ENCODE data around the gene PLCD1. TPM values are rescaled to one million over a fixed set of nuclear protein-coding genes. Genes with fewer than 3 reads are reported as not detected.

PLCD1 gene
- total and polyA plus RNA-seq, 8 donors, result 33.3 to 54.3 (median 44.6) TPM

- Histone ChIP-seq H3K4me3 (no peak overlapping the region), H3K9me3 (peaks cover 0 to 6% of the 10 kb centered on the region in 2 donors), H3K36me3 (peaks cover 0 to 64% of the 10 kb centered on the region in 2 donors), H3K27me3 (no peaks in the 10 kb centered on the region), H3K4me1 (no peaks in the 10 kb centered on the region), H3K27ac (no peak overlapping the region)
- DNase-seq (peak in 1 of 4 donors; percentile 37), ATAC-seq (no peak)
- intact Hi-C loops (cut with DNase I), result no loop called here
- TF ChIP-seq CTCF (IDR thresholded peaks at IDR 0.05), result no peak
Observed at GRCh38 chr3:38016410-38016809, 13.0 kb downstream of the PLCD1 start.

- Histone ChIP-seq H3K36me3 (peaks cover 0 to 68% of the 10 kb centered on the region in 2 donors), H3K4me3 (no peak overlapping the region), H3K9me3 (peaks cover 0 to 6% of the 10 kb centered on the region in 2 donors), H3K27me3 (no peaks in the 10 kb centered on the region), H3K4me1 (no peaks in the 10 kb centered on the region), H3K27ac (no peak overlapping the region)
- no peak for TF ChIP-seq CTCF (IDR thresholded peaks at IDR 0.05)
- no peak for DNase-seq
- intact Hi-C loops (cut with DNase I), result no loop called here
- ATAC-seq, result no peak
Observed at GRCh38 chr3:38015984-38016383, 13.5 kb downstream of the PLCD1 start.

- H3K4me3 ChIP-seq, result no peak overlapping the region
- no peaks in the 10 kb centered on the region for H3K27me3 ChIP-seq
- ATAC-seq, result no peak
- peaks cover 0 to 6% of the 10 kb centered on the region in 2 donors for H3K9me3 ChIP-seq
- DNase-seq, result no peak
- intact Hi-C loops (cut with DNase I), result no loop called here
- H3K36me3 ChIP-seq, result peaks cover 0 to 73% of the 10 kb centered on the region in 2 donors
- no peak for TF ChIP-seq CTCF (IDR thresholded peaks at IDR 0.05)
- H3K4me1 ChIP-seq, result no peaks in the 10 kb centered on the region
- H3K27ac ChIP-seq, result no peak overlapping the region
Observed at GRCh38 chr3:38015485-38015884, 14.0 kb downstream of the PLCD1 start.

GRCh38 chr3:38011111-38011510 is 18.3 kb downstream of the PLCD1 start:
- Histone ChIP-seq H3K27ac (no peak overlapping the region), H3K4me3 (no peak overlapping the region), H3K27me3 (no peaks in the 10 kb centered on the region), H3K36me3 (peaks cover 0 to 75% of the 10 kb centered on the region in 2 donors), H3K4me1 (no peaks in the 10 kb centered on the region), H3K9me3 (peaks cover 0 to 1% of the 10 kb centered on the region in 2 donors)
- intact Hi-C loops (cut with DNase I), result no loop called here
- DNase-seq (peak in 1 of 4 donors; percentile 76), ATAC-seq (no peak)
- TF ChIP-seq CTCF (IDR thresholded peaks at IDR 0.05), result no peak

- DNase-seq, result peak in 1 of 4 donors; percentile 67
- Histone ChIP-seq H3K36me3 (peaks cover 0 to 75% of the 10 kb centered on the region in 2 donors), H3K9me3 (no peaks in the 10 kb centered on the region), H3K4me1 (peaks cover 0 to 1% of the 10 kb centered on the region in 2 donors), H3K27me3 (no peaks in the 10 kb centered on the region), H3K4me3 (no peak overlapping the region), H3K27ac (no peak overlapping the region)
- intact Hi-C loops (cut with DNase I), result no loop called here
- TF ChIP-seq CTCF (IDR thresholded peaks at IDR 0.05), result no peak
- ATAC-seq, result no peak
Observed at GRCh38 chr3:38009807-38010591, 19.4 kb downstream of the PLCD1 start.
